HepG2 (cell line): ENCODE results near the gene FANCF. TPM values are rescaled to one million over a fixed set of nuclear protein-coding genes. Genes with fewer than 3 reads are reported as not detected.

Experiments
- CEBPG ChIP-seq: IDR thresholded peaks from 2 replicates; pipeline ENCODE4 v1.6.1; 2016
- FOXP1 ChIP-seq, 2 experiments: fragments of 450-650 bp in 1 of 2; IDR thresholded peaks; 2 replicates each; pipeline ENCODE4 v1.6.1; 2017 to 2018; ENCODE audit warnings: antibody characterized with exemption in 1 of 2
- FUBP1 ChIP-seq: sonication (generic); formaldehyde crosslinking; IDR thresholded peaks from 2 replicates; pipeline ENCODE4 v1.5.1; 2020; ENCODE audit warnings: missing genetic modification reagents, mild to moderate bottlenecking, borderline replicate concordance
- KIAA2018 ChIP-seq: sonication (generic); formaldehyde crosslinking; IDR thresholded peaks from 2 replicates; pipeline ENCODE4 v1.5.0; 2020; ENCODE audit warnings: mild to moderate bottlenecking, missing genetic modification reagents, borderline replicate concordance
- MLX ChIP-seq: IDR thresholded peaks from 2 replicates; pipeline ENCODE4 v1.6.1; 2016
- MTF2 ChIP-seq: sonication (generic); formaldehyde crosslinking; IDR thresholded peaks from 2 replicates; pipeline ENCODE4 v1.5.0; 2020; ENCODE audit warnings: missing genetic modification reagents, borderline replicate concordance
- MYC ChIP-seq: sonication (generic); formaldehyde crosslinking; IDR thresholded peaks from 2 replicates; pipeline ENCODE4 v1.9.0; 2021; ENCODE audit warnings: missing genetic modification reagents, borderline replicate concordance
- NONO ChIP-seq, 2 experiments: fragments of 450-650 bp in 1 of 2; sonication (generic) in 1 of 2; formaldehyde crosslinking in 1 of 2; IDR thresholded peaks in 1 of 2; conservative IDR thresholded peaks in 1 of 2; 2 replicates each; pipeline versions ENCODE4 v1.6.1 to v1.8.0; 2017 to 2022; ENCODE audit warnings: mild to moderate bottlenecking in 1 of 2, missing genetic modification reagents in 1 of 2, moderate library complexity in 1 of 2
- TOE1 ChIP-seq: sonication (generic); formaldehyde crosslinking; IDR thresholded peaks from 2 replicates; pipeline ENCODE4 v1.4.0; 2020; ENCODE audit warnings: mild to moderate bottlenecking, missing genetic modification reagents
- ZNF33B ChIP-seq: sonication (generic); formaldehyde crosslinking; IDR thresholded peaks from 2 replicates; pipeline ENCODE4 v1.5.1; 2020; ENCODE audit warnings: mild to moderate bottlenecking, missing genetic modification reagents
- ZNF598 ChIP-seq: sonication (generic); formaldehyde crosslinking; IDR thresholded peaks from 2 replicates; pipeline ENCODE4 v1.5.1; 2020; ENCODE audit warnings: mild to moderate bottlenecking, missing genetic modification reagents, borderline replicate concordance
- ZNF781 ChIP-seq: sonication (generic); formaldehyde crosslinking; IDR thresholded peaks from 2 replicates; pipeline ENCODE4 v1.5.1; 2020; ENCODE audit warnings: borderline replicate concordance, mild to moderate bottlenecking, missing genetic modification reagents; ENCODE audit errors: not compliant biosample characterization
- polyA plus RNA-seq, 8 experiments: library from polyadenylated mRNA; depleted of rRNA in 3 of 8; stranded (reverse) in 7 of 8; unstranded in 1 of 8; fragments of >200 nt; fragmentation: Illumina TruSeq in 4 of 8; extraction: Trizol in 4 of 8; gene quantifications; 2 replicates each; pipeline versions ENCODE4 v1.2.1 to v1.2.3, GENCODE V29; 2011 to 2016; ENCODE audit warnings: low read depth in 4 of 8, missing spikeins in 1 of 8, mixed read lengths in 1 of 8; ENCODE audit not compliant: insufficient read depth in 1 of 8
- total RNA-seq, 5 experiments: library from RNA; depleted of rRNA; stranded (reverse); fragments of >200 nt; fragmentation: Illumina TruSeq; extraction: Trizol; gene quantifications; 2 replicates each; pipeline ENCODE4 v1.2.3, GENCODE V29; 2016; ENCODE audit warnings: low read depth in 1 of 5
- TF ChIP-seq, protein P1 (sequence below): fragments of 450-650 bp; IDR thresholded peaks from 2 replicates; pipeline ENCODE4 v1.6.1; 2017
- TF ChIP-seq, protein P2 (sequence below): sonication (generic); formaldehyde crosslinking; IDR thresholded peaks from 2 replicates; pipeline ENCODE4 v1.4.0; 2020; ENCODE audit warnings: missing genetic modification reagents, low read depth, mild to moderate bottlenecking, borderline replicate concordance

The FANCF gene
- total and polyA plus RNA-seq, 2 of the 13 experiments (the other 11 are each of a cell fraction or from before 2014, with no cell fraction given): 2.5 to 9.7 TPM

- TF ChIP-seq KIAA2018 (CRISPR knock-in tag): no peak
- no peak for TF ChIP-seq MTF2 (CRISPR knock-in tag)
- peak; percentile 90 for TF ChIP-seq MYC (CRISPR knock-in tag)
- no peak for TF ChIP-seq CEBPG (CRISPR knock-in tag)
- TF ChIP-seq MLX: 0 out of 2 replicates have a peak, but pooled peaks have one; percentile 4
- TF ChIP-seq, protein P1, sequence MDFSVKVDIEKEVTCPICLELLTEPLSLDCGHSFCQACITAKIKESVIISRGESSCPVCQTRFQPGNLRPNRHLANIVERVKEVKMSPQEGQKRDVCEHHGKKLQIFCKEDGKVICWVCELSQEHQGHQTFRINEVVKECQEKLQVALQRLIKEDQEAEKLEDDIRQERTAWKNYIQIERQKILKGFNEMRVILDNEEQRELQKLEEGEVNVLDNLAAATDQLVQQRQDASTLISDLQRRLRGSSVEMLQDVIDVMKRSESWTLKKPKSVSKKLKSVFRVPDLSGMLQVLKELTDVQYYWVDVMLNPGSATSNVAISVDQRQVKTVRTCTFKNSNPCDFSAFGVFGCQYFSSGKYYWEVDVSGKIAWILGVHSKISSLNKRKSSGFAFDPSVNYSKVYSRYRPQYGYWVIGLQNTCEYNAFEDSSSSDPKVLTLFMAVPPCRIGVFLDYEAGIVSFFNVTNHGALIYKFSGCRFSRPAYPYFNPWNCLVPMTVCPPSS: no peak
- TF ChIP-seq NONO (IDR thresholded peaks at IDR 0.05): no peak
- TF ChIP-seq NONO (CRISPR knock-in tag; conservative IDR thresholded peaks at IDR 0.05): peak; percentile 44; the same call in 1 of the 2 replicates
- TF ChIP-seq ZNF781 (CRISPR knock-in tag): no peak
- peak; percentile 86; the same call in 1 of the 2 replicates for TF ChIP-seq ZNF598 (CRISPR knock-in tag)
- TF ChIP-seq ZNF33B: peak; percentile 58; the same call in 1 of the 2 replicates
- TF ChIP-seq, protein P2, sequence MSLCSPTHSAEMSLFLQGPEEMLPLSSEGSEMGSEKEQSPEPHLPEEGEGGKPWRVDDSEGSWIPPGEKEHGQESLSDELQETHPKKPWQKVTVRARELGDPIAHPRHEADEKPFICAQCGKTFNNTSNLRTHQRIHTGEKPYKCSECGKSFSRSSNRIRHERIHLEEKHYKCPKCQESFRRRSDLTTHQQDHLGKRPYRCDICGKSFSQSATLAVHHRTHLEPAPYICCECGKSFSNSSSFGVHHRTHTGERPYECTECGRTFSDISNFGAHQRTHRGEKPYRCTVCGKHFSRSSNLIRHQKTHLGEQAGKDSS (CRISPR knock-in tag): peak; percentile 25; the same call in 1 of the 2 replicates
- TF ChIP-seq FOXP1 (IDR thresholded peaks at IDR 0.05): no peak
- no peak for TF ChIP-seq FOXP1 (CRISPR knock-in tag; IDR thresholded peaks at IDR 0.05)
- TF ChIP-seq TOE1 (CRISPR knock-in tag): no peak
- TF ChIP-seq FUBP1 (CRISPR knock-in tag): peak; percentile 60; the same call in 1 of the 2 replicates
These were observed at the start of gene FANCF (continued) for GRCh38 chr11:22625448-22626287.
